Suppressor macrophage treated with lipopolysaccharide for 1 hour (primary cell): ENCODE measurements around the gene ADGRD1.
"Not testable (repeated sequence)": the region's sequence is repeated elsewhere in the genome, so short reads cannot be mapped to it uniquely, and the experiment has no call there.

Experiments used
- DNase-seq, 3 donors: peaks; one replicate each; pipeline ENCODE4 v3.0.0-alpha.2; 2020 to 2022

Gene ADGRD1

DNA sequence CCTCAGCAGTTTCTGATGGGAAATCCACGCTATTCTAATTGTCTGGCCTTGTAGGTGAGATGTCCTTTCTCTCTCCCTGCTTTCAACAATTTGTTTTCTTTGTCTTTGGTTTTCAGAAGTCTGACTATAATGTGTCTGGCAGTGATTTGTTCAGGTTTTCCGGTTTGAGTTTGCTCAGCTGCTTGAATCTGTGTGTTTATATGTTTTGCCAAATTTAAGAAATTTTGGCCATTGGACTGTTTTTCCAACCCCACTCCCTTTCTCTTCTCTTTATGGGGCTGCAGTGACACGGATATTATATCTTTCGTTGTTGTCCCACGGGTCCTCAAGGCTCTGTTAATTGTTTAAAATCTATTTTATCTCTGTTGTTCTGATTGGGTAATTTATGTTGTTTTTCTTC, 105.0 kb downstream of the ADGRD1 start:
- DNase-seq = no peak

DNA sequence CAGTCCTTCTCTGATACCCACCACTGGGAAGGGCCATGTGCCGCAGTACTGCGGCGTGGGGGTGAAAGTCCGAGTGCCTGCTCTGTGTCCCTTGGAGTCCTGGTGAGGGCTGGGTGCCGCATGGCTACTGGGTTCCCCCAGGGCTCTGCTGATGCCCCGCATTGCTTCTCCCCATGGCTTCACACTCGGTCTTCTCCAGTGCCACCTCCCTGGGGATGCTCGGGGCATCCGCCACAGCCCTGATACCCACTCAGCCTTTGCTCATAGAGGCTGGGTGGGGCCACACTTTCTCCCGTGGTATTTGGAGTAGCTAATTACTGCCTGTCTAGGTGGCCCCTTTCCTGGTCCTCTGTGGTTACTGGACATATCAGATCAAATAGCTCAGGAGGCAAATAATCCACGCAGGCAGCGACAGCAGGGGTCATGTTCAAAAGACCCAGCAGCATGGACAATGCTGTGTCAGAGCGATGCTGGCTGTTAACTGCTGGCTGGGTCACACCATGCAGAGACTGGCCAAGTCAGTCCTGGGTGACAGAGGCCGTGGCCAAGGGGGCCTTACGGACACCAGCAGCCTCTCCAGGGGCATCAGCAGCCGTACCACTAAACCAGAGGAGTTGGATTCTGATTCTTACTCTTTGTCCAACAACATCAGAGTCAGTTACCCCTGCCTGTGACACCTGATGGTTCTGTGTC, 106.5 kb downstream of the ADGRD1 start:
- DNase-seq = no peak

GRCh38 chr12:131061041-131061806, 107.5 kb downstream of the ADGRD1 start:
- DNase-seq = peak; percentile 46 to 64 (median 56)

GRCh38 chr12:131063413-131063812, 109.7 kb downstream of the ADGRD1 start:
- DNase-seq = no peak

GRCh38 chr12:131063960-131064359, 110.3 kb downstream of the ADGRD1 start:
- peak in 1 of 3 donors; percentile 18 for DNase-seq

GRCh38 chr12:131065279-131065678, 111.6 kb downstream of the ADGRD1 start:
- DNase-seq = no peak

- no peak for DNase-seq
Measured at GRCh38 chr12:131065801-131066200, 112.1 kb downstream of the ADGRD1 start.

GRCh38 chr12:131066207-131066885, 112.6 kb downstream of the ADGRD1 start:
- DNase-seq = no peak

- no peak for DNase-seq
Measured at GRCh38 chr12:131066886-131067490, 113.3 kb downstream of the ADGRD1 start.

DNA sequence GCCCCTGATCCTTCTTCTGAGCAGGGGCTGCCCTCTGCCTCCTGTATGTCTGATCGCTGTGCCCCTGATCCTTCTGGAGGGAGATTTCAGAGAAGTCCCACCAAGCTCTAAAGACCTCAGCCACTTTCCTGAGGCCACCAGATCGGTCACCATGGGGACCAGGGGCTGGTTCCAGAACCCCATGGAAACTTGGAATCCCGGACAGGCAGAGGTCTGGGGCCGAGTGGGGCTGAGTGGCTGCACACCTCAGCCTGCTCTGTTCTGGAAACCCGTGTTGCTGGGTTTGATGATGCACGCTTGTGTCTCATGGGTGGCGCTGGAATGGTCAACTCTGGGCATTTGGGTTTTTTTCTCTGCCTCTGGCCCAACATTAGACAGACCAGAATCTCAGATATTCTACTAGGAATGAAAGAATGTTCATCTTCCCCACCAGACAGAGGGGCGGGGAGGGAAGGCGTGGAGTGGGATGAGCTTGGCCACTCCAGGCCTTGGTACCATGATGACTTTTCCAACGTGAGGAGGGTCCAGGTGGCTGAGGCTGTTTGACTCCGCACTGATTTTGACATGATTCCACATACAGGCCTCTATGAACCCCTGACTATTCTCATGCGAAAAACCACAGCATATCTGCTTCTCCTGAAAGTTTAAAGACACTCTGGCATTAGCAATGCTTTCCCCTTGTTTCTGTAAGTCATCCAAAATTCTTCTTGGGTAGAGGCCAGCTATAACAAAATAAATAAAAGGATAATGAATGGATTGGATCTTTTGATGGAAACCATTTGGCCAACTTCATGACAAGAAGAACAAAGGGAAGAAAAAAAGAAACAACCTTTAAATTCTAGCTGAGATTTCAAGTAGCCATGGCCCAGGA, 114.5 kb downstream of the ADGRD1 start:
- DNase-seq = no peak

- DNase-seq = not testable (repeated sequence)
Measured at GRCh38 chr12:131068926-131069720, 115.4 kb downstream of the ADGRD1 start.

GRCh38 chr12:131070136-131070535, 116.4 kb downstream of the ADGRD1 start:
- not testable (repeated sequence) for DNase-seq

DNA sequence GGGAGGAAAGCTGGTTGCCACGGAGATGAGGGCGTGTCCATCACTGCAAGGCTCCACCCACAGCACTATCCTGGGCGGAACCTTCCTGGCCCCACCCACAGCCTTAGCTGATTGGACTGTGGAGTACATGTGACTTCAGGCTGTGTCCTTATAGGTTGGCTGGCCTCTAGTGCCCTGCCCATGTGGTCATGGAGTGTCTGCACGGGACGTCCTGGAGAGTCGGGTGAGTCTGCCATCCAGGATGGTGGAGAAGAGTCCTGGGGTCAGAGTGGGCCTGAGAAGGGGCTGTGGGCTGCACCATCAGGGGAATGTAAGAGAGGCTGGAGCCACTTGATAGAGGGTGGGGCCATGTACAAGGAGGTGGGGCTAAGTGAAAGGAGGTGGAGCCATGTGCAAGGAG, 117.0 kb downstream of the ADGRD1 start:
- not testable (repeated sequence) for DNase-seq

GRCh38 chr12:131071234-131071820, 117.6 kb downstream of the ADGRD1 start:
- not testable (repeated sequence) for DNase-seq

DNA sequence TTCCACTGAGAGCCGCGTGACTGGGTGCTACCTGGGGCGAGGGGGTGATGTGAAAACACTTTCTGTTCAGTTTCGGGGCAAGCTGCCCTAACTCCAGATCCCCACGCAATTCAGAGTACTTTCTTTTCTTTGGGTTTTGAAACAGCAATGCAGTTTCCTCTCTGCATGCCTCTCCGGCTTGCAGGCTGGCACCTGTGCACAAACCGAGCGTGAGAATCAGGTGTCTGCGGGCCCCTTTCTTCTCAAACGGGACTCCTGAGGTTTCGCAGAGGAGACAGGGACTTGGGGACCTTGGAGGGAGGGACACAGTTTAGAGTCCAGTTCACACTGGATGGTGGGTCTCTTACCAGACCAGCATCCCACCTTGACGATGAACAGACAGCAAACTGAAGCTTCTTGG, 118.2 kb downstream of the ADGRD1 start:
- not testable (repeated sequence) for DNase-seq

DNA sequence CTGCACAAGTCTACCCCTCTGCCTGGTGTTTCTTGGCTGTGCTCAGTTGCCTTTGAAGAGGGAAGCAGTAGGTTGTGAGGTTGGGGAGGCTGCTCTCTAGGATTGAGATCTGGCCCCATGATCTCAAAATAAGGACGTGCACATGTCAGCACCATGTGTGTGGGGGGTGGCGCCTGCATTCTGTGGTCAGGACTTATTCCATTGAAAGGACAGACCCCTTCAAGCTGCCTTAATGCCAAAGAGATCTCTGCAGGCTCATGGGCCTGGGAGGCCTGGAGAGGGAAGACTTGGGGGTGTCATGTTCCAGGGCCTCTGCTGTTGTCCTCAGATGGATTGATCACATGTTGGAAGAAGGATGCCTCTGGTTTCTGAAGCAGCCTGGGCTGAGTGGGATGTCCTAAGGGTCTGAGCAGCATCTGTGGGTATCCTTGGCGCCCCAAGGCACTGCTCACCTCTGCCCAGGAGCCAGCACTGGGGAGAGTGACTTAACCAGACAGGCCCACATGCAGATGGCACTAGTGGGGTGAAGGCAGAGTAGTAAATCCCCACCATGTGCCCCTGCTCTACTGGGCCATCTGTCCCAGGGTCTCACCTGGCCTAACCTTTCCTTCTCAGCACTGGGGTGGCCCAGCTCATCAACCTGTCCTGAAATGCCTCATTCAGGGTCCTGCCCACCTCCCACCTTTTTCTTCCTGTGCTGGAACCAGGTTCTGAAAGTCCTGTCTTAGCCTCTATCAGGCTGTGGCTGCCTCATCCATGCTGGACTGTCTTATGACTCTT, 118.9 kb downstream of the ADGRD1 start:
- no peak for DNase-seq

GRCh38 chr12:131074221-131075083, 120.7 kb downstream of the ADGRD1 start:
- DNase-seq = peak; percentile 59 to 83 (median 75)

- no peak for DNase-seq
Measured at GRCh38 chr12:131075194-131075593, 121.5 kb downstream of the ADGRD1 start.

DNA sequence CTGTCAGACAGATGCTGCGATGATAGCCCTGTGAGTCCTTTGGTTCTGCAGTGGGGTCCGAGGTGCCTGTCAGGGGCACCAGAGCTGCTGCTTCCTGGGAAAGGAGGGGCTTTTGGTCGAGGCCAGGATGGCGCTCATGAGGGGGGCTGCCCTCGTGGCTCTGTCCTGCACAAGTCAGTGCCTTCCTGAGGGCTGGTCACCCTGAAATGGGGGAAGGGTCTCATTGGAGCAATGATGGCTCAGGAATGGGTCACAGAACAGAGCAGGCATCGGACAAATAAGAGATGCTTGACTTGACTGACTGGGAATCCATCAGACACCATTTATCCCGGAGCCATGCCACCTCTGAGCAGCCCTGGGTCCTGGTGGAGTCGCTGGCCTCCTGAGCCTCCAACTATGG, 121.9 kb downstream of the ADGRD1 start:
- DNase-seq = no peak
